ENCODE data around the gene SERPINB5. TPM values are rescaled to one million over a fixed set of nuclear protein-coding genes. Genes with fewer than 3 reads are reported as not detected.

Gene SERPINB5
- total RNA-seq, 1 experiment from 2014 or later: 0.11 TPM

DNA sequence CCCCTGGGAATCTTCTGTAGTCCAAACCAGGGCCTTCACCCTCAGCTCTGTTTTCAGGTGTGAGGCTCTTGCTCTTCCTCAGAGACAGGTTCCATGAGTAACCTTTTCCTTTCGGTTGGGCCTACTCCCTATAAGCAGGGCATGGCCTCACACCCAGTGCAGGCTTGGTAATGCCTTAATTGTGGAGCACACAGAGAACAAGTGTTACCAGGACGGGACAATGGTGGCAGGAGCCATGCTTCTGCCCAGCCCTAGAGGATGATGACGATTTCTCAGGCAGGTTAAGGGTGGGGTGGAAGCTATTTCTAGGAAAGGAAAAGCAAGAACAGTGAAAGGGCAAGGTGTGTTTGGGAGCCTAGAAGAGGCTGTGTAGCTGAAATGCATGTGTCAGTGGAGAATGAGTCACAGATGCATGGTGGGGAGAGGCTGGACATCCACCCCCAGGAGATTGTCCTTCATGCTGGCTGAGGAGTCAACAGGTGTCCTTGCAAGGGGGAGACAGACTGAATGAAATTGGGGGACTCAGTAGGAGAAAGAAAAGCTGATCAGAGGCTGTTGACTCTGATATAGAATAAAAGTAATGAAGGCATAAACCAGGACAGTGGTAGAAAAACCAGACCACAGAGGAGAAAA lies 43.4 kb downstream of the SERPINB5 start:
- no TSS peak for BruUV-seq (replicated peaks)
- intact Hi-C loops (cut with micrococcal nuclease; ENCODE audit: unreplicated experiment): no loop called here
- H3K4me3 ChIP-seq (ENCODE audit: low read depth, low read length, poor library complexity, severe bottlenecking): no peak overlapping the region
- no peaks in the 10 kb centered on the region for H3K36me3 ChIP-seq (ENCODE audit: insufficient read depth, low read length, poor library complexity, severe bottlenecking)
- ChIA-PET POLR2A (ENCODE audit: low non-redundant PET) (no interaction called here), CTCF (interaction anchor here (0.9 kb wide), 1 partner anchor 221 kb away, joined by 3 read pairs; no protein-coding TSS in a partner anchor)
- no peaks in the 10 kb centered on the region for H3K9me3 ChIP-seq (ENCODE audit: low read depth, low read length, poor library complexity, severe bottlenecking)
- H3K27me3 ChIP-seq (replicated peaks; ENCODE audit: insufficient read depth, low read depth, low read length, poor library complexity): no peaks in the 10 kb centered on the region
- no peak for DNase-seq (ENCODE audit: low spot score)
- H3K27ac ChIP-seq (ENCODE audit: low read depth, low read length, poor library complexity, severe bottlenecking): no peak overlapping the region
- no peaks in the 10 kb centered on the region for H3K4me1 ChIP-seq (ENCODE audit: insufficient read depth, low read length, poor library complexity, severe bottlenecking)
- TF ChIP-seq, protein P1, sequence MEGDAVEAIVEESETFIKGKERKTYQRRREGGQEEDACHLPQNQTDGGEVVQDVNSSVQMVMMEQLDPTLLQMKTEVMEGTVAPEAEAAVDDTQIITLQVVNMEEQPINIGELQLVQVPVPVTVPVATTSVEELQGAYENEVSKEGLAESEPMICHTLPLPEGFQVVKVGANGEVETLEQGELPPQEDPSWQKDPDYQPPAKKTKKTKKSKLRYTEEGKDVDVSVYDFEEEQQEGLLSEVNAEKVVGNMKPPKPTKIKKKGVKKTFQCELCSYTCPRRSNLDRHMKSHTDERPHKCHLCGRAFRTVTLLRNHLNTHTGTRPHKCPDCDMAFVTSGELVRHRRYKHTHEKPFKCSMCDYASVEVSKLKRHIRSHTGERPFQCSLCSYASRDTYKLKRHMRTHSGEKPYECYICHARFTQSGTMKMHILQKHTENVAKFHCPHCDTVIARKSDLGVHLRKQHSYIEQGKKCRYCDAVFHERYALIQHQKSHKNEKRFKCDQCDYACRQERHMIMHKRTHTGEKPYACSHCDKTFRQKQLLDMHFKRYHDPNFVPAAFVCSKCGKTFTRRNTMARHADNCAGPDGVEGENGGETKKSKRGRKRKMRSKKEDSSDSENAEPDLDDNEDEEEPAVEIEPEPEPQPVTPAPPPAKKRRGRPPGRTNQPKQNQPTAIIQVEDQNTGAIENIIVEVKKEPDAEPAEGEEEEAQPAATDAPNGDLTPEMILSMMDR (conservative IDR thresholded peaks at IDR 0.05; ENCODE audit: low read depth, low read length): no peak
- no peak for TF ChIP-seq EZH2 (IDR thresholded peaks at IDR 0.05; ENCODE audit: borderline replicate concordance, low read depth, low read length, poor library complexity, severe bottlenecking)

DNA sequence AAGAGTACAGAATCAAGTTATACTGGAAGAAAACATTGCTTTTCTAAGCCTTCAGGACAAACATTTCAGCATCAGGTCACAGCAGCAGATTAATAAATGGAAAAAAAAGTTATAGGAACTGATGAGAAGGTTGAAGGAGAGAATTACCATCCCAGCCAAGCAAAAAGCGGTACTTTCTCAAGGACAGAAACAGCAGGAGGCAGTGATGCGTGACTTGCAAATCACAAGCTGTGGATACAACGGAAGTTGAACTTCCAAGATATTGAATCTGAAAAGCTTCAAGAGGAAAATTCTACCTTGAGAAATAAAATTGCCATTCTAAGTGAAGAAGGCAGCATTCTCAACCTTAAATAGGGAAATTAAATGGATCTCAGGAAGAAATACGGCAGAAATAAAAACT lies 46.9 kb downstream of the SERPINB5 start:
- TF ChIP-seq EZH2 (IDR thresholded peaks at IDR 0.05; ENCODE audit: borderline replicate concordance, low read depth, low read length, poor library complexity, severe bottlenecking): no peak
- TF ChIP-seq, protein P1 (conservative IDR thresholded peaks at IDR 0.05; ENCODE audit: low read depth, low read length): 0 out of 2 replicates have a peak, but pooled peaks have one; percentile 15
- Histone ChIP-seq H3K4me3 (ENCODE audit: low read depth, low read length, poor library complexity, severe bottlenecking) (no peak overlapping the region), H3K36me3 (ENCODE audit: insufficient read depth, low read length, poor library complexity, severe bottlenecking) (no peaks in the 10 kb centered on the region), H3K27ac (ENCODE audit: low read depth, low read length, poor library complexity, severe bottlenecking) (no peak overlapping the region), H3K9me3 (ENCODE audit: low read depth, low read length, poor library complexity, severe bottlenecking) (no peaks in the 10 kb centered on the region), H3K4me1 (ENCODE audit: insufficient read depth, low read length, poor library complexity, severe bottlenecking) (no peaks in the 10 kb centered on the region), H3K27me3 (replicated peaks; ENCODE audit: insufficient read depth, low read depth, low read length, poor library complexity) (no peaks in the 10 kb centered on the region)
- ChIA-PET POLR2A (ENCODE audit: low non-redundant PET) (no interaction called here), CTCF (interaction anchor here (0.7 kb wide), 1 partner anchor 52 kb away, joined by 3 read pairs; no protein-coding TSS in a partner anchor)
- no TSS peak for BruUV-seq (replicated peaks)
- DNase-seq (ENCODE audit: low spot score): peak; percentile 38
- intact Hi-C loops (cut with micrococcal nuclease; ENCODE audit: unreplicated experiment): loop anchor here (2.0 kb wide), 1 partner anchor 45 kb away; no protein-coding TSS in a partner anchor

DNA sequence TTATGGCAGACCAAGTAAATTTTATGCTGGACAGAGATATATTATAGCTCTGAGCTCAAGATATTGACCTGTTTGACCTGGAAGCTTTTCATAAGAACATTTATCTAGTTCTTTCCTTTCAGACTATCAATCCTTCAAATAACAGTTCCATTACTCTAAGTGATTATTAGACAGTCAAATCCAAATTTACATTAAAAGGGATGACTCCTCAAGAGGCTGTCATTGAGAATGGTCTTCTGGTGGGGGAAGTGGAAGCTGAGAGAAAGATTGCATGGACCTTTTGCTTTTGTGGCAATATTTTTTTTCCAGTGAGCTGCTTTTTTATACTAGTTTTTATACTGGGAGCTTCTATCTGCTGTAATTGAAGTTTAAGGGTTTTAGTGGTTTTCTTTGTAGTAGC lies 50.5 kb downstream of the SERPINB5 start:
- H3K27me3 ChIP-seq (replicated peaks; ENCODE audit: insufficient read depth, low read depth, low read length, poor library complexity): no peaks in the 10 kb centered on the region
- H3K9me3 ChIP-seq (ENCODE audit: low read depth, low read length, poor library complexity, severe bottlenecking): no peaks in the 10 kb centered on the region
- H3K4me3 ChIP-seq (ENCODE audit: low read depth, low read length, poor library complexity, severe bottlenecking): no peak overlapping the region
- H3K27ac ChIP-seq (ENCODE audit: low read depth, low read length, poor library complexity, severe bottlenecking): no peak overlapping the region
- intact Hi-C loops (cut with micrococcal nuclease; ENCODE audit: unreplicated experiment): no loop called here
- H3K4me1 ChIP-seq (ENCODE audit: insufficient read depth, low read length, poor library complexity, severe bottlenecking): no peaks in the 10 kb centered on the region
- no peak for DNase-seq (ENCODE audit: low spot score)
- POLR2A ChIA-PET (ENCODE audit: low non-redundant PET): no interaction called here
- CTCF ChIA-PET: no interaction called here
- no peaks in the 10 kb centered on the region for H3K36me3 ChIP-seq (ENCODE audit: insufficient read depth, low read length, poor library complexity, severe bottlenecking)
- BruUV-seq (replicated peaks): no TSS peak
- TF ChIP-seq, protein P1 (conservative IDR thresholded peaks at IDR 0.05; ENCODE audit: low read depth, low read length): no peak
- TF ChIP-seq EZH2 (IDR thresholded peaks at IDR 0.05; ENCODE audit: borderline replicate concordance, low read depth, low read length, poor library complexity, severe bottlenecking): no peak
